Glutamatergic neuron (in vitro differentiated cells): ENCODE measurements around the gene CDH22. TPM values are rescaled to one million over a fixed set of nuclear protein-coding genes. Genes with fewer than 3 reads are reported as not detected.
A peak's percentile ranks its signal among the peaks of the same experiment; 100 is the strongest.

Experiments used
- DNase-seq: peaks from one replicate; pipeline ENCODE4 v3.0.0; 2022
- H3K27ac Mint-ChIP-seq: one replicate; pipeline ENCODE4 v1.8.0; 2020; ENCODE audit warnings: mild to moderate bottlenecking, mixed read lengths, inconsistent platforms; ENCODE audit not compliant: unreplicated experiment
- H3K27me3 Mint-ChIP-seq: one replicate; pipeline ENCODE4 v1.8.0; 2020; ENCODE audit warnings: mild to moderate bottlenecking, moderate library complexity, mixed read lengths, inconsistent platforms; ENCODE audit not compliant: unreplicated experiment
- H3K36me3 Mint-ChIP-seq: one replicate; pipeline ENCODE4 v1.8.0; 2020; ENCODE audit warnings: mild to moderate bottlenecking, mixed read lengths, inconsistent platforms; ENCODE audit not compliant: unreplicated experiment
- H3K4me1 Mint-ChIP-seq: one replicate; pipeline ENCODE4 v1.8.0; 2020; ENCODE audit warnings: mild to moderate bottlenecking, low read depth, mixed read lengths, inconsistent platforms; ENCODE audit not compliant: unreplicated experiment
- H3K4me3 Mint-ChIP-seq: one replicate; pipeline ENCODE4 v1.8.0; 2020; ENCODE audit warnings: mild to moderate bottlenecking, mixed read lengths, inconsistent platforms; ENCODE audit not compliant: unreplicated experiment
- H3K9me3 Mint-ChIP-seq: one replicate; pipeline ENCODE4 v1.8.0; 2020; ENCODE audit warnings: mild to moderate bottlenecking, moderate library complexity, mixed read lengths, inconsistent platforms; ENCODE audit not compliant: unreplicated experiment
- total RNA-seq: library from RNA; stranded (reverse); fragmentation: NEBNext Ultra II Directional; extraction: Animal tissue kit (Norgen Biotek cat#: 25700); gene quantifications from one replicate; pipeline ENCODE4 v1.2.1, GENCODE V29; 2021; ENCODE audit not compliant: unreplicated experiment
- TF ChIP-seq, protein P1 (sequence below): fragments of 200-600 bp; sonication (generic); IDR thresholded peaks from one replicate; pipeline ENCODE4 v1.5.0; 2021; ENCODE audit not compliant: partially characterized antibody, unreplicated experiment

The CDH22 gene
- total RNA-seq, 1 donor from 2014 or later: 7.9 TPM

DNA sequence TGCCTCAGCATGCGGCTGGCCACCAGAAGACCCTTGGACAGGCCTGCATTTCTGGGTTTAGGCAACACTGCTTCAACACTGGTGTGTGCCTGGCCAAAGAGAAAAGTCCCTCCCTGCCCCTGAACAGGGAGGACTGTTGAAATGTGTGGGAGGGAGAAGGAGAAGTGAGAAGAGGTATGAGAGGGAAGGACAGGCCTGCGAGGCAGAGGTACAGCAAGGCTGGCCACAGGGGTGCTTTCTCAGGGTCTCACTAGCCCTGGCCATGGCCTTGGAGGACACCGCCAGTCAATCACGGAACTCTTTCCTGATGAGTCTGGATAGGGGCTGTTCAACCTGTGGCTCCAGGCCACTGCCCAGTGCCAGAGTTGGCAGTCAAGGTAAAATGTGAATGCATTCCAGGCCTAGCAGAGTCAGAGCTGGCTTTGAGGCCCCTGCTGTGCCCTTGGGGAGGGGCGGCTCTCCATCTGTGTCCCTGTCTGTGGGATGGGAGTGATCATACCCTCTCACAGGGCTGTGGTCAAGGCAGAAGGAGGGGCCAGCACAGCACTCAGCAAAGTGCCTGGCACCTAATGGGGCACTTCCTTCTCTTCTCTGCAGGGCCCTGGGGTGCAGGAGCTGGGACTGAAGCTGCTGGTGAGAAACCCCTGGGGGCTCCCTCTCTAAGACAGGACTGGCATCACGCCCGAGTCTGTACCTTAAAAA, 43.2 kb upstream of the CDH22 start:
- DNase-seq: no peak
- H3K27ac Mint-ChIP-seq: no peak overlapping the region
- TF ChIP-seq, protein P1, sequence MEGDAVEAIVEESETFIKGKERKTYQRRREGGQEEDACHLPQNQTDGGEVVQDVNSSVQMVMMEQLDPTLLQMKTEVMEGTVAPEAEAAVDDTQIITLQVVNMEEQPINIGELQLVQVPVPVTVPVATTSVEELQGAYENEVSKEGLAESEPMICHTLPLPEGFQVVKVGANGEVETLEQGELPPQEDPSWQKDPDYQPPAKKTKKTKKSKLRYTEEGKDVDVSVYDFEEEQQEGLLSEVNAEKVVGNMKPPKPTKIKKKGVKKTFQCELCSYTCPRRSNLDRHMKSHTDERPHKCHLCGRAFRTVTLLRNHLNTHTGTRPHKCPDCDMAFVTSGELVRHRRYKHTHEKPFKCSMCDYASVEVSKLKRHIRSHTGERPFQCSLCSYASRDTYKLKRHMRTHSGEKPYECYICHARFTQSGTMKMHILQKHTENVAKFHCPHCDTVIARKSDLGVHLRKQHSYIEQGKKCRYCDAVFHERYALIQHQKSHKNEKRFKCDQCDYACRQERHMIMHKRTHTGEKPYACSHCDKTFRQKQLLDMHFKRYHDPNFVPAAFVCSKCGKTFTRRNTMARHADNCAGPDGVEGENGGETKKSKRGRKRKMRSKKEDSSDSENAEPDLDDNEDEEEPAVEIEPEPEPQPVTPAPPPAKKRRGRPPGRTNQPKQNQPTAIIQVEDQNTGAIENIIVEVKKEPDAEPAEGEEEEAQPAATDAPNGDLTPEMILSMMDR: no peak
- peaks cover 33% of the 10 kb centered on the region for H3K4me1 Mint-ChIP-seq
- no peaks in the 10 kb centered on the region for H3K36me3 Mint-ChIP-seq
- H3K27me3 Mint-ChIP-seq: no peaks in the 10 kb centered on the region
- peaks cover 1% of the 10 kb centered on the region for H3K9me3 Mint-ChIP-seq
- no peak overlapping the region for H3K4me3 Mint-ChIP-seq

DNA sequence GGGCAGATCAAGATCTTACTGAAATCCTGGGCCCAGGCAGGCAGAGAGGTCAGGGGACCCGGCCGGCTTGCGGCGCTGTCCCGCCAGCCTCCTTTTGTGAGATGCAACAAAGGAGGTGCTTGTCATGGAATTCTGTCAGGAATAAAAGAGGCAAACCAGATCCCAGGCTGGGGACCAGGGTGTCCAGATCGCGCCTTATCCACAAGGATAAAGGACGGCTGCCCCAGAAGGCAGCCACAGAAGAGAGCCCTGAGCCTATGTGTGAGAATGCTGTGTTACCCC, 42.6 kb upstream of the CDH22 start:
- TF ChIP-seq, protein P1: no peak
- Mint-ChIP-seq H3K27ac (no peak overlapping the region), H3K36me3 (no peaks in the 10 kb centered on the region), H3K9me3 (peaks cover 1% of the 10 kb centered on the region), H3K27me3 (no peaks in the 10 kb centered on the region), H3K4me3 (peak overlapping the region; percentile 25), H3K4me1 (peaks cover 35% of the 10 kb centered on the region)
- DNase-seq: no peak

DNA sequence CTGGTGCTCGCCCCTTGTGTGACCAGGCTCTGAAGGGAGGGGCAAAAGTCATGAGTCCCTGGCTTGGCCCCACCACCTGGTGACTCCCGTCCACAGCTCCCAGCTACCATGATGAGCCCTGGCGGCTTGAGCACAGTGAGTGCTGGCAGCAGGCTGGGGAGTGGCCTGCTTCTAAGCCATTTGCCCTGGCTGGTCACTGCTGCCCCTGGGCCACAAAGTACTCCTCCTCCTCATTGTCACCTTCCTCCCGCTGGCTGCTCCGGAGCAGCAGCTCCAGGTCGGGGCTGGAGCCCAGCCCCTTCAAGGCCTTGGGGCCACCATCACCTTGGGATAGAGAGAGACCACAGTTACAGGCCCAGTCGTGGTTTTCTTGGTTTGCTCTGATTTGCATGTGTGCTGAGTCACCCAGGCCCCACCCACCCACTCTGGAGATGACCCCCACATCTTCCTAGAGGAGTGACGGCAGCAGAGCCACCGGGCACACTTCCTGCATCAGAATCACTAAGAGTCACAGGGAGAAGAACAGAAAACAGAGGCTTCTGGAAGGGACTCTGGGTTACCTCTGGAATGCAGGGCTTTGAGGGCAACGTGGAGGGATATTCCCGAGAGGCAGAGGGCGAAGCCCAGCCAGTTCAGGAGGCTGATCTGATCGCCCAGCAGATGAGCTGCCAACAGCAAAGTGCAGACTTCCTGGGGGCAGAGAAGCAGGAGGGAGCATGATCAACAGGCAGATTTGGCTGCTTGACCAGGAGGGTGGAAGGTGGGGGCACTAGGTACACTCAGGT, 42.1 kb upstream of the CDH22 start:
- TF ChIP-seq, protein P1: no peak
- peak; percentile 40 for DNase-seq

DNA sequence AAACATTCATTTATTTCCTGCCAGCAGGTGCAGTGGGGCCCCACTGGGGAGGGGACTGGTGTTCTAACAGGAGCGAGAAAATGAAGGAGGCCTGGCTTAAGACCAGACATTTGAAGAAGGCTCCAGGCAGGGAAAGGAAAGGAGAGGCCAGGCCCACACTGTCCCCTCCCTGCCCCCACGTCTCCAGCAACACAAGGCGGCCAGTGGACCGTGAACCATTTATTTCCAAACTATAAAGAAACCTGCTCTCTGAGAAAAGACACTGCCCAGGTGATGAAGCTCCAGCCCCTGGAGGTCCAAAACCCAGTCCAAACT, 41.4 kb upstream of the CDH22 start:
- no peak overlapping the region for H3K4me3 Mint-ChIP-seq
- DNase-seq: no peak
- H3K27ac Mint-ChIP-seq: peak overlapping the region; percentile 4
- peaks cover 4% of the 10 kb centered on the region for H3K9me3 Mint-ChIP-seq
- TF ChIP-seq, protein P1: no peak
- peaks cover 38% of the 10 kb centered on the region for H3K4me1 Mint-ChIP-seq
- peaks cover 2% of the 10 kb centered on the region for H3K27me3 Mint-ChIP-seq
- no peaks in the 10 kb centered on the region for H3K36me3 Mint-ChIP-seq

More for the DNA sequence above, 42.1 kb upstream of the CDH22 start:
- Mint-ChIP-seq H3K4me3 (peak overlapping the region; percentile 25), H3K36me3 (no peaks in the 10 kb centered on the region), H3K9me3 (peaks cover 1% of the 10 kb centered on the region), H3K27me3 (no peaks in the 10 kb centered on the region), H3K4me1 (peaks cover 36% of the 10 kb centered on the region), H3K27ac (peak overlapping the region; percentile 33)

DNA sequence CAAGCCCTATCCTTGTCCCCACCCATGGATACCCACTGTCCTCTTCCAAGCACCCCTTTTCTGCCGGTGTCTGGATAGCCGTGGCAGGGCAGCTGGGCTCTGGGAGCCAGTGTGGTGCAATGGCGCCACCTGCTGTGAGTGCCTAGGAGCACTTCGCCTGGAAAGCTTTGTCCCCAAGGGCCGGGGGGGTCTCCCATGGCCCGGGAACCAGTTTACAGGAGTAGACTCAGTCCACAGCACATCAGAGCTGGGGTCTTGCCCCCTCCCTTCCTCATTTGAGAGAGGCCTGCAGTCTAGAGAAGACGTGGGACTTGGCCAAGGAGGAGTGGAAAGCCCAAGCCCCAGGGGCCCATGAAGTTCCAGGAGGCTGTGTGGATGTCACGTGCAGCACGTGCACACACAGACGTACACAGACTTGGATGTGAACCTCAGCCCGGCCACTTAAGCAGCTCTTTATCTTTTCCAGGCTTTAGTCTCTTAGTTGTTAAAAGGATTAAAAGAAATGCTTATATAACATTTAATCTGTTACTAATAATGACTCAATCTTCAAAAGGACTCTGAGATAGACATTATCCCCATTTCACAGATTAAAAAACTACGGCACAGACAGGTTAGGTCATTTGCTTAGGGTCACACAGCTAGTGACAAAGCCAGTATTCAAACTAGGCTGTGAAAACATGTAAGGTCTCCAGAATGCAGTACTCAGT, 40.9 kb upstream of the CDH22 start:
- H3K9me3 Mint-ChIP-seq: peaks cover 8% of the 10 kb centered on the region
- H3K4me3 Mint-ChIP-seq: peak overlapping the region; percentile 23
- peaks cover 43% of the 10 kb centered on the region for H3K4me1 Mint-ChIP-seq
- DNase-seq: peak; percentile 89
- H3K27me3 Mint-ChIP-seq: peaks cover 4% of the 10 kb centered on the region
- TF ChIP-seq, protein P1: peak; percentile 80
- peak overlapping the region; percentile 4 for H3K27ac Mint-ChIP-seq
- no peaks in the 10 kb centered on the region for H3K36me3 Mint-ChIP-seq
